HepG2 (cell line): ENCODE measurements around the gene ZNF101. TPM values are rescaled to one million over a fixed set of nuclear protein-coding genes. Genes with fewer than 3 reads are reported as not detected.

Experiments
- ATAC-seq: fragments of 200-7000 bp; cut with Tn5 transposase; 3 replicates; pipeline ENCODE4 v1.9.1; 2020; ENCODE audit warnings: mild to moderate bottlenecking, moderate library complexity
- BruUV-seq: library from RNA; stranded (reverse); fragments of 400-500 nt; replicated peaks from 2 replicates; lab custom pipeline; 2021; lab: Mats Ljungman, UMichigan
- CTCF ChIA-PET: fragments of 300-600 bp; formaldehyde crosslinking; extraction: SDS; loops from one replicate; lab custom pipeline; 2021; ENCODE audit warnings: low total read pairs, inconsistent platforms, low intra/inter-chr PET ratio; lab: Yijun Ruan, JAX
- POLR2A ChIA-PET: fragments of 350-600 bp; sonication (Branson Sonifier 250); formaldehyde crosslinking; loops from one replicate; lab custom pipeline; 2020; ENCODE audit warnings: antibody characterized with exemption, inconsistent platforms; lab: Yijun Ruan, JAX
- DNase-seq: peaks from one replicate; pipeline ENCODE4 v3.0.0-alpha.2; 2015; ENCODE audit warnings: low spot score
- FAIRE-seq: peaks from 3 replicates; lab custom pipeline; 2011; peaks lifted over from hg19 to GRCh38; lab: Jason Lieb, UNC
- H2AFZ ChIP-seq: one replicate; pipeline ENCODE4 v1.6.1; 2011; ENCODE audit warnings: low read length, inconsistent platforms
- H3K27ac ChIP-seq: fragments of 300-600 bp; 3 replicates; pipeline ENCODE4 v1.8.0; 2011; ENCODE audit warnings: mixed run types, mild to moderate bottlenecking, mixed read lengths, low read length, inconsistent platforms; ENCODE audit not compliant: insufficient read depth; ENCODE audit errors: extremely low read length
- H3K27me3 ChIP-seq, 2 experiments: fragments of 200-600 bp in 1 of 2; 2 replicates in 1 of 2; 3 replicates in 1 of 2; pipeline versions ENCODE4 v1.6.0 to v1.8.0; 2011; ENCODE audit warnings: low read length in 2 of 2, mild to moderate bottlenecking in 2 of 2, moderate library complexity in 2 of 2, inconsistent platforms in 1 of 2; ENCODE audit not compliant: insufficient read depth in 2 of 2, control insufficient read depth in 1 of 2
- H3K36me3 ChIP-seq, 2 experiments: fragments of 200-600 bp in 1 of 2; replicated peaks in 1 of 2; 2 replicates in 1 of 2; 3 replicates in 1 of 2; pipeline versions ENCODE4 v1.5.1 to v1.8.0; 2011; ENCODE audit warnings: low read length in 2 of 2, inconsistent platforms in 1 of 2; ENCODE audit not compliant: insufficient read depth in 2 of 2, control insufficient read depth in 1 of 2
- H3K4me1 ChIP-seq: 2 replicates; pipeline ENCODE4 v1.5.1; 2012; ENCODE audit warnings: low read length, inconsistent platforms; ENCODE audit not compliant: insufficient read depth
- H3K4me2 ChIP-seq: 2 replicates; pipeline ENCODE4 v1.6.0; 2011; ENCODE audit warnings: low read depth, low read length, inconsistent platforms
- H3K4me3 ChIP-seq, 3 experiments: fragments of 200-600 bp in 1 of 3; sonication (generic), shearing (Covaris generic) in 1 of 3; replicated peaks in 1 of 3; 2 replicates each; pipeline ENCODE4 v1.5.1; 2011 to 2016; ENCODE audit warnings: low read length in 3 of 3, inconsistent platforms in 2 of 3, low read depth in 2 of 3, mild to moderate bottlenecking in 2 of 3, control low read depth in 1 of 3, mixed read lengths in 1 of 3; ENCODE audit not compliant: insufficient read depth in 1 of 3
- H3K79me2 ChIP-seq: one replicate; pipeline ENCODE4 v1.6.1; 2011; ENCODE audit warnings: low read length, inconsistent platforms; ENCODE audit not compliant: insufficient read depth
- H3K9ac ChIP-seq: 2 replicates; pipeline ENCODE4 v1.6.0; 2011; ENCODE audit warnings: mild to moderate bottlenecking, low read depth, low read length, inconsistent platforms; ENCODE audit not compliant: insufficient read depth
- H3K9me3 ChIP-seq: 2 replicates; pipeline ENCODE4 v1.5.1; 2012; ENCODE audit warnings: mild to moderate bottlenecking, low read length
- H4K20me1 ChIP-seq: 2 replicates; pipeline ENCODE4 v1.6.0; 2011; ENCODE audit warnings: inconsistent platforms, mild to moderate bottlenecking, low read length, moderate library complexity; ENCODE audit not compliant: insufficient read depth
- CREM ChIP-seq, 2 experiments: sonication (generic) in 1 of 2; formaldehyde crosslinking in 1 of 2; IDR thresholded peaks; 2 replicates each; pipeline versions ENCODE4 v1.4.0 to v1.6.1; 2016 to 2020; ENCODE audit warnings: antibody characterized with exemption in 1 of 2, mild to moderate bottlenecking in 1 of 2, missing genetic modification reagents in 1 of 2
- SUZ12 ChIP-seq: fragments of 150-350 bp; IDR thresholded peaks from 2 replicates; pipeline ENCODE4 v1.6.1; 2014; ENCODE audit warnings: low read depth, low read length
- ZNF121 ChIP-seq: sonication (generic); formaldehyde crosslinking; IDR thresholded peaks from 2 replicates; pipeline ENCODE4 v1.5.0; 2020; ENCODE audit warnings: mild to moderate bottlenecking, missing genetic modification reagents
- ZNF350 ChIP-seq: sonication (generic); formaldehyde crosslinking; IDR thresholded peaks from 2 replicates; pipeline ENCODE4 v1.4.0; 2020; ENCODE audit warnings: mild to moderate bottlenecking, low read depth, missing genetic modification reagents, borderline replicate concordance
- WGBS: methylation state at CpG from one replicate; pipeline ENCODE4 v1.1.6; 2017; ENCODE audit warnings: low lambda C conversion rate; 5-methylcytosine and 5-hydroxymethylcytosine counted together
- in situ Hi-C: cut with HindIII; loops from 2 replicates; pipeline ENCODE4 v1.10.0; 2017; ENCODE audit warnings: low pct_unique_long_range_greater_than_20kb; ENCODE audit not compliant: extremely low pct_ligation_motif_present
- intact Hi-C: fragments of 100-400 bp; cut with micrococcal nuclease; formaldehyde crosslinking; loops from one replicate; pipeline ENCODE4 v1.10.0; 2022; ENCODE audit not compliant: unreplicated experiment
- polyA plus RNA-seq, 8 experiments: library from polyadenylated mRNA; depleted of rRNA in 3 of 8; stranded (reverse) in 7 of 8; unstranded in 1 of 8; fragments of >200 nt; fragmentation: Illumina TruSeq in 4 of 8; extraction: Trizol in 4 of 8; gene quantifications; 2 replicates each; pipeline versions ENCODE4 v1.2.1 to v1.2.3, GENCODE V29; 2011 to 2016; ENCODE audit warnings: low read depth in 4 of 8, missing spikeins in 1 of 8, mixed read lengths in 1 of 8; ENCODE audit not compliant: insufficient read depth in 1 of 8
- total RNA-seq, 5 experiments: library from RNA; depleted of rRNA; stranded (reverse); fragments of >200 nt; fragmentation: Illumina TruSeq; extraction: Trizol; gene quantifications; 2 replicates each; pipeline ENCODE4 v1.2.3, GENCODE V29; 2016; ENCODE audit warnings: low read depth in 1 of 5
- TF ChIP-seq, protein P1 (sequence below): sonication (generic); formaldehyde crosslinking; IDR thresholded peaks from 2 replicates; pipeline ENCODE4 v1.4.0; 2020; ENCODE audit warnings: missing genetic modification reagents
- TF ChIP-seq, protein P2 (sequence below): sonication (generic); formaldehyde crosslinking; IDR thresholded peaks from 2 replicates; pipeline ENCODE4 v1.8.0; 2022; ENCODE audit warnings: missing genetic modification reagents, mild to moderate bottlenecking, inconsistent platforms, borderline replicate concordance

The ZNF101 gene
- total and polyA plus RNA-seq, 2 of the 13 experiments (the other 11 are each of a cell fraction or from before 2014, with no cell fraction given), result 12.9 to 28.9 TPM

DNA sequence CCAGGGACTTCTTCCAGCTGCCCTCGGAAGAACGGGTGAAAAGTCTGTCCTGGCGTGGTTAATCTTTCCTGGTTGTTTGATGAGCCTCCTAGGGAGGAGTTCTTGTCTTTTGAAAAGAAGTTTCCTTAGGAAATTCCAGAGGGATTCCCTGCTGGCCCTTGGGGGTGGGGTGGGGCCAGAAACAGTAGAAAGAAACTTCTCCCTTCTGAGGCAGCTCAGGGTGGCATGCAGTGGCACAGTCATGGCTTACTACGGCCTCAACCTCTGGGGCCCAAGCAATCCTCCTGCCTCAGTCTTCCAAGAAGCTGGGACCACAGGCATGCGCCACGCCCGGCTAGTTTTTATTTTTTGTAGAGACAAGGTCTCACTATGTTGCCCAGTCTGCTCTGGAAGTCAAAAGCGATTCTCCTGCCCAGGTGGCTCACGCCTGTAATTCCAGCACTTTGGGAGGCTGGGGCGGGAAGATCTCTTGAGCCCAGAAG, 1.5 kb downstream of the ZNF101 start:
- POLR2A ChIA-PET, result interaction anchor here (4.1 kb wide), 1 partner anchor 106 kb away, joined by 25 read pairs; no protein-coding TSS in a partner anchor
- H3K9ac ChIP-seq, result peak overlapping the region; percentile 85
- H4K20me1 ChIP-seq, result peaks cover 11% of the 10 kb centered on the region; the same call in 1 of the 2 replicates
- H2AFZ ChIP-seq, result no peak overlapping the region
- FAIRE-seq (no peak), ATAC-seq (no peak), DNase-seq (no peak)
- peaks cover 36% of the 10 kb centered on the region for H3K79me2 ChIP-seq
- no peaks in the 10 kb centered on the region for H3K9me3 ChIP-seq
- H3K4me2 ChIP-seq, result peak overlapping the region; percentile 78
- 61% methylated on average over 10 of the region's 10 CpGs for WGBS
- in situ Hi-C loops (no loop called here), intact Hi-C loops (no loop called here)
- H3K27me3 ChIP-seq, result no peaks in the 10 kb centered on the region; a peak in 1 of 5 replicates
- TF ChIP-seq, protein P1, sequence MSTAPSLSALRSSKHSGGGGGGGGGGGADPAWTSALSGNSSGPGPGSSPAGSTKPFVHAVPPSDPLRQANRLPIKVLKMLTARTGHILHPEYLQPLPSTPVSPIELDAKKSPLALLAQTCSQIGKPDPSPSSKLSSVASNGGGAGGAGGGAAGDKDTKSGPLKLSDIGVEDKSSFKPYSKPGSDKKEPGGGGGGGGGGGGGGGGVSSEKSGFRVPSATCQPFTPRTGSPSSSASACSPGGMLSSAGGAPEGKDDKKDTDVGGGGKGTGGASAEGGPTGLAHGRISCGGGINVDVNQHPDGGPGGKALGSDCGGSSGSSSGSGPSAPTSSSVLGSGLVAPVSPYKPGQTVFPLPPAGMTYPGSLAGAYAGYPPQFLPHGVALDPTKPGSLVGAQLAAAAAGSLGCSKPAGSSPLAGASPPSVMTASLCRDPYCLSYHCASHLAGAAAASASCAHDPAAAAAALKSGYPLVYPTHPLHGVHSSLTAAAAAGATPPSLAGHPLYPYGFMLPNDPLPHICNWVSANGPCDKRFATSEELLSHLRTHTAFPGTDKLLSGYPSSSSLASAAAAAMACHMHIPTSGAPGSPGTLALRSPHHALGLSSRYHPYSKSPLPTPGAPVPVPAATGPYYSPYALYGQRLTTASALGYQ (CRISPR knock-in tag), result no peak
- no peak for TF ChIP-seq SUZ12
- TF ChIP-seq CREM (IDR thresholded peaks at IDR 0.05), result no peak
- TF ChIP-seq CREM (CRISPR knock-in tag; IDR thresholded peaks at IDR 0.05), result no peak
- TF ChIP-seq ZNF121, result peak; percentile 53; the same call in 1 of the 2 replicates
- TF ChIP-seq ZNF350 (CRISPR knock-in tag), result no peak
- TF ChIP-seq, protein P2, sequence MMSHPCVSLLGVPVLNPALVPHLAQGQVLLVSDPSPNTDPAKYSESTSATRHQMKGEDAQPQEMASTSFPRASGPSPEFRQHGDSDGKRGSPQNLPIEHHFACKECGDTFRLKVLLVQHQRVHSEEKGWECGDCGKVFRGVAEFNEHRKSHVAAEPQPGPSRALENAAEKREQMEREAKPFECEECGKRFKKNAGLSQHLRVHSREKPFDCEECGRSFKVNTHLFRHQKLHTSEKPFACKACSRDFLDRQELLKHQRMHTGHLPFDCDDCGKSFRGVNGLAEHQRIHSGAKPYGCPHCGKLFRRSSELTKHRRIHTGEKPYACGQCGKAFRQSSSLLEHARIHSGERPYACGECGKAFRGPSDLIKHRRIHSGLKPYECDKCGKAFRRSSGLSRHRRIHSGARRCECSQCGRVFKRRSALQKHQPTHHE, result no peak
- no TSS peak for BruUV-seq
- peaks cover 46% of the 10 kb centered on the region for H3K4me1 ChIP-seq
- peak overlapping the region; percentile 84 to 97 (median 88) for H3K4me3 ChIP-seq
- peaks cover 2 to 16% of the 10 kb centered on the region in 2 experiments; a peak in 3 of 5 replicates for H3K36me3 ChIP-seq
- H3K27ac ChIP-seq, result no peak overlapping the region
- CTCF ChIA-PET, result no interaction called here
